MCF 10A (cell line): ENCODE measurements around the gene MON1B. TPM values are rescaled to one million over a fixed set of nuclear protein-coding genes. Genes with fewer than 3 reads are reported as not detected.

Experiments used
- BruUV-seq: library from RNA; stranded (reverse); fragments of 400-500 nt; replicated peaks from 2 replicates; lab custom pipeline; 2021; lab: Mats Ljungman, UMichigan
- CTCF ChIA-PET: fragments of 300-600 bp; sonication (Branson Sonifier 250); formaldehyde crosslinking; extraction: SDS; loops from one replicate; lab custom pipeline; 2021; ENCODE audit warnings: antibody characterized with exemption, inconsistent platforms; lab: Yijun Ruan, JAX
- POLR2A ChIA-PET: fragments of 300-600, 350-650 bp; sonication (Branson Sonifier 250); formaldehyde crosslinking; extraction: SDS; loops from one replicate; lab custom pipeline; 2020; ENCODE audit warnings: antibody characterized with exemption, inconsistent platforms; lab: Yijun Ruan, JAX
- DNase-seq: peaks from one replicate; pipeline ENCODE4 v3.0.0-alpha.2; 2018; ENCODE audit not compliant: unreplicated experiment
- H3K27ac Mint-ChIP-seq: one replicate; pipeline ENCODE4 v1.8.0; 2022; ENCODE audit warnings: mild to moderate bottlenecking, low read depth, mixed read lengths; ENCODE audit not compliant: unreplicated experiment
- H3K27me3 Mint-ChIP-seq: one replicate; pipeline ENCODE4 v1.8.0; 2022; ENCODE audit warnings: mixed read lengths; ENCODE audit not compliant: insufficient read depth, unreplicated experiment
- H3K36me3 Mint-ChIP-seq: one replicate; pipeline ENCODE4 v1.8.0; 2022; ENCODE audit warnings: mild to moderate bottlenecking, moderate library complexity, mixed read lengths; ENCODE audit not compliant: insufficient read depth, unreplicated experiment
- H3K4me1 Mint-ChIP-seq: one replicate; pipeline ENCODE4 v1.8.0; 2022; ENCODE audit warnings: mixed read lengths; ENCODE audit not compliant: insufficient read depth, unreplicated experiment
- H3K4me3 Mint-ChIP-seq: one replicate; pipeline ENCODE4 v1.8.0; 2022; ENCODE audit warnings: mild to moderate bottlenecking, moderate library complexity, mixed read lengths; ENCODE audit not compliant: unreplicated experiment
- H3K9me3 Mint-ChIP-seq: one replicate; pipeline ENCODE4 v1.8.0; 2022; ENCODE audit warnings: mixed read lengths; ENCODE audit not compliant: unreplicated experiment
- intact Hi-C: fragments of 100-400 bp; cut with micrococcal nuclease; formaldehyde crosslinking; loops from 2 replicates; pipeline ENCODE4 v1.14.1; 2022
- total RNA-seq: library from RNA; stranded (reverse); gene quantifications from 2 replicates; pipeline ENCODE4 v1.2.3, GENCODE V29; 2022
- TF ChIP-seq, protein P1 (sequence below): fragments of 200-600 bp; IDR thresholded peaks from one replicate; pipeline ENCODE4 v1.8.0; 2022; ENCODE audit warnings: antibody characterized with exemption, mild to moderate bottlenecking; ENCODE audit not compliant: unreplicated experiment

MON1B gene
- total RNA-seq, 1 experiment from 2014 or later: 70.5 TPM

DNA sequence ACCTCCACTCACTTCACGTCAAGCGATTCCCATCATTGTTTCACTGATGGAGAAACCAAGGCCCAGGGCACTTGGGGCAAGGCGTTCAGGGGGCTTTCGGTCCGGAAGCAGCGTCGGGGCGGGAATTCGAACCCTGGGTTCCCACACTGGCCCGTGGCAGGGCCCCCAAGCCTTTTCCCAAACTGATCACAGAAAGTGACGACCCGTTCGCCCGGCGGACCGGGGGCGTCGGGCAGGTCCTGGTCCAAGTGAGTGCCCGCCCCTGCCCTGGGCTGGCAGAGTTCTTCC, 856 bp upstream of the MON1B start:
- POLR2A ChIA-PET: interaction anchor here (0.7 to 1.7 kb wide), 6 partner anchors 9 to 1703 kb away, joined by 3 to 23 read pairs (median 4); partner anchors contain the start of gene CHST5
- TSS peak; percentile 77 for BruUV-seq
- H3K27ac Mint-ChIP-seq: peak overlapping the region; percentile 98
- CTCF ChIA-PET: no interaction called here
- H3K4me3 Mint-ChIP-seq: peak overlapping the region; percentile 93
- H3K36me3 Mint-ChIP-seq: peaks cover 14% of the 10 kb centered on the region
- DNase-seq: no peak
- TF ChIP-seq, protein P1, sequence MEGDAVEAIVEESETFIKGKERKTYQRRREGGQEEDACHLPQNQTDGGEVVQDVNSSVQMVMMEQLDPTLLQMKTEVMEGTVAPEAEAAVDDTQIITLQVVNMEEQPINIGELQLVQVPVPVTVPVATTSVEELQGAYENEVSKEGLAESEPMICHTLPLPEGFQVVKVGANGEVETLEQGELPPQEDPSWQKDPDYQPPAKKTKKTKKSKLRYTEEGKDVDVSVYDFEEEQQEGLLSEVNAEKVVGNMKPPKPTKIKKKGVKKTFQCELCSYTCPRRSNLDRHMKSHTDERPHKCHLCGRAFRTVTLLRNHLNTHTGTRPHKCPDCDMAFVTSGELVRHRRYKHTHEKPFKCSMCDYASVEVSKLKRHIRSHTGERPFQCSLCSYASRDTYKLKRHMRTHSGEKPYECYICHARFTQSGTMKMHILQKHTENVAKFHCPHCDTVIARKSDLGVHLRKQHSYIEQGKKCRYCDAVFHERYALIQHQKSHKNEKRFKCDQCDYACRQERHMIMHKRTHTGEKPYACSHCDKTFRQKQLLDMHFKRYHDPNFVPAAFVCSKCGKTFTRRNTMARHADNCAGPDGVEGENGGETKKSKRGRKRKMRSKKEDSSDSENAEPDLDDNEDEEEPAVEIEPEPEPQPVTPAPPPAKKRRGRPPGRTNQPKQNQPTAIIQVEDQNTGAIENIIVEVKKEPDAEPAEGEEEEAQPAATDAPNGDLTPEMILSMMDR: no peak
- H3K4me1 Mint-ChIP-seq: peaks cover 26% of the 10 kb centered on the region
- no peaks in the 10 kb centered on the region for H3K27me3 Mint-ChIP-seq
- intact Hi-C loops: no loop called here
- H3K9me3 Mint-ChIP-seq: no peaks in the 10 kb centered on the region

DNA sequence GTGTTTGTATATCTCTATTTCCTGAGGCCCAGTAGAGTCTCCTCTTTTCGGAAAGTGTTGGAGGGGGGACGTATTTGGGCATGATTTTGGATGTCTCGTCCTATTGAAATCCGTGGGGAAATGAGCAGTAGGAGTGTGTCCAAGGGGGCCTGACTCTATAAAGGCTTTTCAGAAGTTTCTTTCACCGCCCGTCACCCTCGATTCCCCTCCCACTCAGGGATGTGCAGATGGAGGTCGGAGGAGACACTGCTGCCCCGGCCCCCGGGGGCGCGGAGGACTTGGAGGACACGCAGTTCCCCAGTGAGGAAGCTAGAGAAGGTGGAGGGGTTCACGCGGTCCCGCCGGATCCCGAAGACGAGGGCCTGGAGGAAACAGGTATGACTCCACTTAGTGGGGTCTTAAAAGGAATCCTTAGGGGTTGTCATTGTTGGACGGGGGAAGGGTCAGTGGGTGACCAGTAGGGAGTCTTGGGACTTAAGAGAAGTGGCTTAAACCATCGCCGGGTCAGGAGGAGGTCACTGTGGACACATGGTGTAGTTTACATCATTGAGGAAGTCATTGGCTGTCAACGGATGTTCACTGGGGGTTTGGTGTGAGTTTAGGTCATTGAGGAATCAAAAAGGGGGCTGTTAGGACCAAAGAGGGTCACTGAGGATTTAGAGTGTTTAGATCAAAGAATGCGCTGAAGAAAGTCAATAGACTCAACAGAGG, 424 bp downstream of the MON1B start:
- Mint-ChIP-seq H3K27ac (peak overlapping the region; percentile 98), H3K4me3 (peak overlapping the region; percentile 93), H3K9me3 (no peaks in the 10 kb centered on the region), H3K4me1 (peaks cover 26% of the 10 kb centered on the region), H3K36me3 (peaks cover 21% of the 10 kb centered on the region), H3K27me3 (no peaks in the 10 kb centered on the region)
- BruUV-seq: TSS peak; percentile 92
- TF ChIP-seq, protein P1: no peak
- no peak for DNase-seq
- POLR2A ChIA-PET: interaction anchor here (0.6 to 1.7 kb wide), 11 partner anchors 9 to 1925 kb away, joined by 3 to 23 read pairs (median 4); no protein-coding TSS in a partner anchor
- intact Hi-C loops: no loop called here
- CTCF ChIA-PET: interaction anchor here (0.6 kb wide), 2 partner anchors 934 to 1371 kb away, joined by 3 to 4 read pairs; no protein-coding TSS in a partner anchor

DNA sequence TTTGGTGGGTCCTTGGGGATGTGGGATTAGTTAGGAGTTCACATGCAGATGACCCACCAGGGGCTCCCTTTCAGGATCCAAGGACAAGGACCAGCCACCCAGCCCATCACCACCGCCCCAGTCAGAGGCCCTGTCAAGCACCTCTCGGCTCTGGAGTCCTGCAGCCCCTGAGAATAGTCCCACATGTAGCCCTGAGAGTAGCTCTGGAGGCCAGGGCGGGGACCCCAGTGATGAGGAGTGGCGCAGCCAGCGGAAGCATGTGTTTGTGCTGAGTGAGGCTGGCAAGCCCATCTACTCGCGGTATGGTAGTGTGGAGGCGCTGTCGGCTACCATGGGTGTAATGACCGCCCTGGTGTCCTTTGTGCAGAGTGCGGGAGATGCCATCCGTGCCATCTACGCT, 2.4 kb downstream of the MON1B start:
- H3K36me3 Mint-ChIP-seq: peaks cover 39% of the 10 kb centered on the region
- ChIA-PET CTCF (no interaction called here), POLR2A (no interaction called here)
- intact Hi-C loops: no loop called here
- H3K4me3 Mint-ChIP-seq: no peak overlapping the region
- no peak overlapping the region for H3K27ac Mint-ChIP-seq
- no peak for DNase-seq
- peaks cover 26% of the 10 kb centered on the region for H3K4me1 Mint-ChIP-seq
- BruUV-seq: no TSS peak
- H3K9me3 Mint-ChIP-seq: no peaks in the 10 kb centered on the region
- no peaks in the 10 kb centered on the region for H3K27me3 Mint-ChIP-seq
- TF ChIP-seq, protein P1: no peak

DNA sequence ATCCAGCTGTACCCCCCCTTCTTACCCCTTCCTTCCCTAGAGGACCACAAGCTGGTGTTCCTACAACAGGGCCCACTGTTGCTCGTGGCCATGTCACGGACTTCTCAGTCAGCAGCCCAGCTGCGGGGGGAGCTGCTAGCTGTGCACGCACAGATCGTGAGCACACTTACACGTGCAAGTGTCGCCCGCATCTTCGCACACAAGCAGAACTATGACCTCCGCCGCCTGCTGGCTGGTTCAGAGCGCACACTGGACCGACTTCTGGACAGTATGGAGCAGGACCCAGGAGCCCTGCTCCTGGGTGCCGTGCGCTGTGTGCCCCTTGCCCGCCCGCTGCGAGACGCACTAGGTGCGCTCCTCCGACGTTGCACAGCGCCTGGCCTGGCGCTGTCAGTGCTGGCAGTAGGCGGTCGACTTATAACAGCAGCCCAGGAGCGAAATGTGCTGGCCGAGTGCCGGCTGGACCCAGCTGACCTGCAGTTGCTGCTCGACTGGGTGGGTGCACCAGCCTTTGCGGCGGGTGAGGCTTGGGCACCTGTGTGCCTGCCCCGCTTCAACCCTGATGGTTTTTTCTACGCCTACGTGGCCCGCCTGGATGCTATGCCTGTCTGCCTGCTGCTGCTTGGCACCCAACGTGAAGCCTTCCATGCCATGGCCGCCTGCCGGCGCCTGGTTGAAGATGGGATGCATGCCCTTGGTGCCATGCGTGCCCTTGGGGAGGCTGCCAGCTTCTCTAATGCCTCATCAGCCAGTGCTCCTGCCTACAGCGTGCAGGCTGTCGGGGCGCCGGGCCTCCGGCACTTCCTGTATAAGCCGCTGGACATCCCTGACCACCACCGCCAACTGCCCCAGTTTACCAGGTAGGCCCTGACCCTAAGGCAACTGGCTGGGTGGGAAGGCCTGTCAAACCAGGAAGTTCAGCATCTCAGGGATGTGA, 3.6 kb downstream of the MON1B start:
- TF ChIP-seq, protein P1: no peak
- no peak overlapping the region for H3K27ac Mint-ChIP-seq
- no TSS peak for BruUV-seq
- H3K4me1 Mint-ChIP-seq: peaks cover 26% of the 10 kb centered on the region
- CTCF ChIA-PET: interaction anchor here (0.5 to 0.6 kb wide), 2 partner anchors 13 to 1553 kb away, joined by 3 to 5 read pairs; no protein-coding TSS in a partner anchor
- H3K9me3 Mint-ChIP-seq: no peaks in the 10 kb centered on the region
- DNase-seq: no peak
- H3K27me3 Mint-ChIP-seq: no peaks in the 10 kb centered on the region
- peaks cover 49% of the 10 kb centered on the region for H3K36me3 Mint-ChIP-seq
- no peak overlapping the region for H3K4me3 Mint-ChIP-seq
- intact Hi-C loops: no loop called here
- POLR2A ChIA-PET: no interaction called here
